ENCODE results near the gene IL24. TPM values are rescaled to one million over a fixed set of nuclear protein-coding genes. Genes with fewer than 3 reads are reported as not detected.

The IL24 gene
- total RNA-seq, 5 donors from 2014 or later (not counting 1 experiment from before 2014, with no cell fraction given): 0.18 to 0.22 TPM; not detected in 3

DNA sequence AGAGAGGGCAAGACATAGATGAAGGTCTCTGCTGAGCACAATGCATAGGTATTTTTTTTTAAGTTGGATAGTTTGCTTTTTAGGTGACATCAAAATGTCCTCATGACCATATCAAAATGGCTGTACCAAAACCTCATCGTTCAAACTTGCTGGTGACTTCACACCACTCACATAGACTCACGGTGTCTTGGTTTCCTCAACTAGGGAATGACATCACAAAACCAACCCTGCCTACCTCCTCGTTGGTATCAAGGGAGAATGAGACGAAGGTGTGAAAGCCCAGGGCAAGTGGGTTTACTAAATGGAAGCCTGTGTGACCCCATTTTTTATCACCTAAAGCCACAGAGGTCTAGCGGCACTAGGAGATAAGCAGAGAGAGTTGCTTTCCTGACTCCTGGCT is 47.5 kb downstream of the IL24 start:
- Mint-ChIP-seq H3K27ac (no peak overlapping the region), H3K4me3 (no peak overlapping the region), H3K9me3 (no peaks in the 10 kb centered on the region), H3K27me3 (peaks cover 4 to 15% of the 10 kb centered on the region in 2 donors), H3K4me1 (peaks cover 0 to 6% (median 0%) of the 10 kb centered on the region in 3 donors), H3K36me3 (no peaks in the 10 kb centered on the region)
- no peaks in the 10 kb centered on the region for H3K36me3 ChIP-seq (ENCODE audit: control insufficient read depth in 2 of 2, extremely low read depth in 1 of 2, insufficient read depth in 1 of 2, low read length in 1 of 2)
- WGBS (ENCODE audit: insufficient coverage): no CpG with 5 or more reads among the region's 5 CpGs
- ChIA-PET POLR2A (no interaction called here), CTCF (no interaction called here)
- no peak overlapping the region for H3K4me3 ChIP-seq (ENCODE audit: control insufficient read depth in 1 of 2, extremely low read depth in 1 of 2, low read length in 1 of 2)
- DNase-seq (peak in 8 of 35 experiments; percentile 23 to 57 (median 32)), ATAC-seq (replicated peaks in 1 of 4) (peak in 1 of 4 experiments; percentile 49)
- H3K27me3 ChIP-seq (replicated peaks in 1 of 2; ENCODE audit: control insufficient read depth in 2 of 2, extremely low read depth in 1 of 2, insufficient read depth in 2 of 2, low read length in 1 of 2): peaks cover 0 to 14% of the 10 kb centered on the region in 2 experiments
- H3K27ac ChIP-seq (ENCODE audit: low read length): no peak overlapping the region
- peaks cover 0 to 13% of the 10 kb centered on the region in 2 experiments for H3K4me1 ChIP-seq (ENCODE audit: control insufficient read depth in 1 of 2, extremely low read depth in 1 of 2, insufficient read depth in 2 of 2, low read length in 2 of 2)
- H3K9me3 ChIP-seq: no peaks in the 10 kb centered on the region

DNA sequence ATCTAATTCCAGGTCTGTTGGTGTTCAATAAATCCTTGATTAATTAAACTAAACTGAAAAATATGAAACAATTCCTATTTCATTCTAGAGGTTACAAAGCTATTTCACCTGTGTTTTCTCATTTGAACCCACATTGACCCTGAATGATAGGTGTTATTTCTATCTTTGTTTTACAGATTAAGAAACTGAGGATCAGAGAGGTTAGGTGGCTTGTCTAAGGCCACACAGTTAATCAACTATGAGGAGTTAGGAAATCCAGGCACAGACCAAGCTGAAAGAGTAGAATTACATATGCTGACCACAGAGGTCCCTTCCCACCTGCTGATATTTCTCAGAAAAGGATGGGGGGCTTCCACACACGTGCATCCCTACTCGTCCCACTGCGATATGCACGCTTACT is 48.5 kb downstream of the IL24 start:
- H3K27me3 Mint-ChIP-seq: peaks cover 4 to 15% of the 10 kb centered on the region in 2 donors
- Histone ChIP-seq H3K27me3 (replicated peaks in 1 of 2; ENCODE audit: control insufficient read depth in 2 of 2, extremely low read depth in 1 of 2, insufficient read depth in 2 of 2, low read length in 1 of 2) (peaks cover 0 to 14% of the 10 kb centered on the region in 2 experiments), H3K27ac (ENCODE audit: low read length) (no peak overlapping the region), H3K4me1 (ENCODE audit: control insufficient read depth in 1 of 2, extremely low read depth in 1 of 2, insufficient read depth in 2 of 2, low read length in 2 of 2) (peaks cover 0 to 13% of the 10 kb centered on the region in 2 experiments), H3K36me3 (ENCODE audit: control insufficient read depth in 2 of 2, extremely low read depth in 1 of 2, insufficient read depth in 1 of 2, low read length in 1 of 2) (no peaks in the 10 kb centered on the region), H3K4me3 (ENCODE audit: control insufficient read depth in 1 of 2, extremely low read depth in 1 of 2, low read length in 1 of 2) (no peak overlapping the region), H3K9me3 (no peaks in the 10 kb centered on the region)
- ChIA-PET CTCF (interaction anchor here in 1 of 2 donors (1.5 kb wide), 1 partner anchor 9 kb away, joined by 3 read pairs; no protein-coding TSS in a partner anchor), POLR2A (no interaction called here)
- peaks cover 4% of the 10 kb centered on the region for H3K36me3 Mint-ChIP-seq
- no peak overlapping the region for H3K4me3 Mint-ChIP-seq
- DNase-seq: no peak
- ATAC-seq (replicated peaks in 1 of 4): no peak
- peaks cover 0 to 6% (median 0%) of the 10 kb centered on the region in 3 donors for H3K4me1 Mint-ChIP-seq
- peaks cover 0 to 4% (median 0%) of the 10 kb centered on the region in 3 donors for H3K9me3 Mint-ChIP-seq
- WGBS (ENCODE audit: insufficient coverage): no CpG with 5 or more reads among the region's 4 CpGs
- H3K27ac Mint-ChIP-seq: no peak overlapping the region

DNA sequence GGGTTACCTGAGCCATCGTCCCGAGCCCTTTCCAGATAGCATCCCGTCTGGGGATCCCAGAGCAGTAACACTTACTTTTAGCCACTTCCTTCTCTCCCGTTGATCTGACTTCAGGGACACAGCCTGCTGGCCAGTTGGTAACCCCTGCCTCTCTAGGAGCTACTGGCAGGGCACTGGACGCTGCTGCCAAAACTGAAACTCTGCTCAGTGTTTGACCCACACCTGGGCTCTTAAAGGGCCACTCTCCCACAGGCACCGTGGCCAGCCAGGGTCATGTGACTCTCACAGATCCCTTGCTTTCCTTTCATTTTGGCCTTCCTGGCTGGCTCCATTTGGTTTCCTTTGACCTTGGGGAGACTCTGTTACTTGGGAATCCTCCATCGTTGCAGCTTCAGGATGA is 49.0 kb downstream of the IL24 start, which contains the start of gene PIGR:
Gene PIGR, minus strand, starts transcription at position 206 of the 400 bp plus-strand sequence. CDS start 5,935 bp downstream, outside the sequence.
- H3K27ac Mint-ChIP-seq: peak within 1 kb of the TSS in 1 of 2 donors; percentile 63
- POLR2A ChIA-PET: no interaction called here
- CTCF ChIA-PET: interaction anchor here in 1 of 2 donors (1.5 kb wide), 1 partner anchor 10 kb away, joined by 3 read pairs; no protein-coding TSS in a partner anchor

DNA sequence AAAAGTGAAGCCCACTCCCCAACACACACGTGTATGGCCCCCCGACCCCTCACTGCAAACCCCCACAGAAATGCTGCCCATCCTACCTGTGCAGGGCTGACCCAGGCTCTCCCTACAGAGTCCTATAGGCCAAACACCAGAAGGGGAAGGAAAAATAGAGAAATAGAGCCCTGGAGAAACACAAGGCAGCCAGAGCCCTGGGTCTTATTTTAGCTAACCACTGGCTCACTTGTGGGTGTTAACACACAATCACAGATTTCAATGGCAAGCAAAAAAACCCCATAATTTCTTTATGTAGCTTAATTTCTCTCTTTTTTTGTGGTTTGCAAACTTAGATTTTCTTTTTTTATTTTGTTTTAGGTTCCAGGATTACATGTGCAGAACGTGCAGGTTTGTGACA is 50.0 kb downstream of the IL24 start:
- peaks cover 4 to 15% of the 10 kb centered on the region in 2 donors for H3K27me3 Mint-ChIP-seq
- no peak overlapping the region for H3K27ac Mint-ChIP-seq
- WGBS (ENCODE audit: insufficient coverage): no CpG with 5 or more reads among the region's 3 CpGs
- Histone ChIP-seq H3K27ac (ENCODE audit: low read length) (no peak overlapping the region), H3K36me3 (ENCODE audit: control insufficient read depth in 2 of 2, extremely low read depth in 1 of 2, insufficient read depth in 1 of 2, low read length in 1 of 2) (no peaks in the 10 kb centered on the region), H3K27me3 (replicated peaks in 1 of 2; ENCODE audit: control insufficient read depth in 2 of 2, extremely low read depth in 1 of 2, insufficient read depth in 2 of 2, low read length in 1 of 2) (peaks cover 0 to 10% of the 10 kb centered on the region in 2 experiments), H3K4me1 (ENCODE audit: control insufficient read depth in 1 of 2, extremely low read depth in 1 of 2, insufficient read depth in 2 of 2, low read length in 2 of 2) (peaks cover 0 to 13% of the 10 kb centered on the region in 2 experiments), H3K4me3 (ENCODE audit: control insufficient read depth in 1 of 2, extremely low read depth in 1 of 2, low read length in 1 of 2) (no peak overlapping the region), H3K9me3 (no peaks in the 10 kb centered on the region)
- ChIA-PET POLR2A (interaction anchor here in 1 of 2 donors (0.6 kb wide), 1 partner anchor 223 kb away, joined by 3 read pairs; no protein-coding TSS in a partner anchor), CTCF (interaction anchor here in 1 of 2 donors (0.7 kb wide), 1 partner anchor 11 kb away, joined by 3 read pairs; no protein-coding TSS in a partner anchor)
- H3K9me3 Mint-ChIP-seq: peaks cover 0 to 4% (median 0%) of the 10 kb centered on the region in 3 donors
- peaks cover 4% of the 10 kb centered on the region for H3K36me3 Mint-ChIP-seq
- no peak for DNase-seq
- no peak for ATAC-seq (replicated peaks in 1 of 4)
- no peak overlapping the region for H3K4me3 Mint-ChIP-seq
- peaks cover 0 to 6% (median 0%) of the 10 kb centered on the region in 3 donors for H3K4me1 Mint-ChIP-seq

More for the DNA sequence above, 49.0 kb downstream of the IL24 start, which contains the start of gene PIGR:
- peaks cover 4 to 15% of the 10 kb centered on the region in 2 donors for H3K27me3 Mint-ChIP-seq
- DNase-seq: no peak
- 82% methylated on average over 4 of the region's 7 CpGs for WGBS (ENCODE audit: insufficient coverage)
- Histone ChIP-seq H3K4me3 (ENCODE audit: control insufficient read depth in 1 of 2, extremely low read depth in 1 of 2, low read length in 1 of 2) (no peak within 1 kb of the TSS), H3K27ac (ENCODE audit: low read length) (no peak within 1 kb of the TSS), H3K36me3 (ENCODE audit: control insufficient read depth in 2 of 2, extremely low read depth in 1 of 2, insufficient read depth in 1 of 2, low read length in 1 of 2) (no peaks in the 10 kb centered on the region), H3K9me3 (no peaks in the 10 kb centered on the region), H3K4me1 (ENCODE audit: control insufficient read depth in 1 of 2, extremely low read depth in 1 of 2, insufficient read depth in 2 of 2, low read length in 2 of 2) (peaks cover 0 to 13% of the 10 kb centered on the region in 2 experiments), H3K27me3 (replicated peaks in 1 of 2; ENCODE audit: control insufficient read depth in 2 of 2, extremely low read depth in 1 of 2, insufficient read depth in 2 of 2, low read length in 1 of 2) (peaks cover 0 to 14% of the 10 kb centered on the region in 2 experiments)
- no peak within 1 kb of the TSS for H3K4me3 Mint-ChIP-seq
- H3K36me3 Mint-ChIP-seq: peaks cover 4% of the 10 kb centered on the region
- ATAC-seq (replicated peaks in 1 of 4): no peak
- peaks cover 0 to 4% (median 0%) of the 10 kb centered on the region in 3 donors for H3K9me3 Mint-ChIP-seq
- peaks cover 0 to 6% (median 0%) of the 10 kb centered on the region in 3 donors for H3K4me1 Mint-ChIP-seq

DNA sequence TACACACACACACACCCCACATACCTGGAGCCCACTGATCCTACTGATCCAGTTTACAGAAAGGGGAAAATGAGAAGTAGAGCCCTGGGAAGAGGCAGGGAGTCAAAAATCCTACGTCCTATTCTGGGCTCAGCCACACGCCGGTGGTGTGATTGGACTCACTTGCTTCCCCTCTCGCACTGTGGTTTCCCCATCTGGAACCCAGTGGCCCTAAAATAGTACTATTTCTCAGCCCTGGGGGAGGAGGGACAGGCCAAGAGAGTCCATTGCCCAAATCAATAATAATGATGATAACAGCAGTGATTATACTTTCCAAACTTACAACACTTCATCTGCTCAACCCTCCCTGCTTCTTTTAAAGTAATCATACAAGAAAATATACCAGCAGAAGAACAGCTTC is 52.0 kb downstream of the IL24 start:
- no peak for ATAC-seq (replicated peaks in 1 of 4)
- Mint-ChIP-seq H3K4me3 (no peak overlapping the region), H3K27ac (no peak overlapping the region), H3K27me3 (peaks cover 0 to 15% of the 10 kb centered on the region in 2 donors), H3K36me3 (peaks cover 4% of the 10 kb centered on the region), H3K9me3 (peaks cover 0 to 4% (median 0%) of the 10 kb centered on the region in 3 donors), H3K4me1 (peaks cover 0 to 6% (median 0%) of the 10 kb centered on the region in 3 donors)
- H3K4me3 ChIP-seq (ENCODE audit: control insufficient read depth in 1 of 2, extremely low read depth in 1 of 2, low read length in 1 of 2): no peak overlapping the region
- 60% methylated on average over 1 of the region's 4 CpGs for WGBS (ENCODE audit: insufficient coverage)
- peaks cover 0 to 3% of the 10 kb centered on the region in 2 experiments for H3K27me3 ChIP-seq (replicated peaks in 1 of 2; ENCODE audit: control insufficient read depth in 2 of 2, extremely low read depth in 1 of 2, insufficient read depth in 2 of 2, low read length in 1 of 2)
- H3K4me1 ChIP-seq (ENCODE audit: control insufficient read depth in 1 of 2, extremely low read depth in 1 of 2, insufficient read depth in 2 of 2, low read length in 2 of 2): peaks cover 0 to 10% of the 10 kb centered on the region in 2 experiments
- no peak overlapping the region for H3K27ac ChIP-seq (ENCODE audit: low read length)
- DNase-seq: no peak
- POLR2A ChIA-PET: no interaction called here
- CTCF ChIA-PET: no interaction called here
- H3K36me3 ChIP-seq (ENCODE audit: control insufficient read depth in 2 of 2, extremely low read depth in 1 of 2, insufficient read depth in 1 of 2, low read length in 1 of 2): no peaks in the 10 kb centered on the region
- H3K9me3 ChIP-seq: no peaks in the 10 kb centered on the region

DNA sequence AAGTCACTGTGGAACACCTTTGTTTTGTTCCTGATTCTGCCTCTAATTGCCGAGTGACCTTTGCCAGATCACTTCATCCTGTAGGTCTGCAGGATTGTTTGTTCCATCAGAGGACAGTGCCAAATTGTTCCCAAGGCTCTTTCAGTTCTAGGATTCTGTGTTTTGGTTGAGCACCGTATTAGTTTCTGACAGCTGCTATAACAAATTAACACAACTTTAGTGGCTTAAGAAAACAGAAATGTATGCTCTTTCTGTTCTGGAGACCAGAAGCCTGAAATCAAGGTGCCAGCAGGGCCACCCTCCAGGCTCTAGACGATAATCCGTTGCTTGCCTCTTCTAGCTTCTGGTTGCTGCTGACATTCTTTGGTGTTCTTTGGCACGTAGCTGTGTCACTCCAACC is 52.4 kb downstream of the IL24 start:
- ATAC-seq (replicated peaks in 1 of 4) (no peak), DNase-seq (no peak)
- Histone ChIP-seq H3K9me3 (no peaks in the 10 kb centered on the region), H3K36me3 (ENCODE audit: control insufficient read depth in 2 of 2, extremely low read depth in 1 of 2, insufficient read depth in 1 of 2, low read length in 1 of 2) (no peaks in the 10 kb centered on the region), H3K27me3 (replicated peaks in 1 of 2; ENCODE audit: control insufficient read depth in 2 of 2, extremely low read depth in 1 of 2, insufficient read depth in 2 of 2, low read length in 1 of 2) (peaks cover 0 to 3% of the 10 kb centered on the region in 2 experiments), H3K4me1 (ENCODE audit: control insufficient read depth in 1 of 2, extremely low read depth in 1 of 2, insufficient read depth in 2 of 2, low read length in 2 of 2) (peaks cover 0 to 6% of the 10 kb centered on the region in 2 experiments), H3K4me3 (ENCODE audit: control insufficient read depth in 1 of 2, extremely low read depth in 1 of 2, low read length in 1 of 2) (no peak overlapping the region), H3K27ac (ENCODE audit: low read length) (no peak overlapping the region)
- H3K27me3 Mint-ChIP-seq: peaks cover 0 to 15% of the 10 kb centered on the region in 2 donors
- peaks cover 0 to 5% (median 3%) of the 10 kb centered on the region in 3 donors for H3K4me1 Mint-ChIP-seq
- 82% methylated on average over 2 of the region's 5 CpGs for WGBS (ENCODE audit: insufficient coverage)
- H3K4me3 Mint-ChIP-seq: no peak overlapping the region
- CTCF ChIA-PET: no interaction called here
- peaks cover 4% of the 10 kb centered on the region for H3K36me3 Mint-ChIP-seq
- peaks cover 0 to 4% (median 0%) of the 10 kb centered on the region in 3 donors for H3K9me3 Mint-ChIP-seq
- POLR2A ChIA-PET: no interaction called here
- no peak overlapping the region for H3K27ac Mint-ChIP-seq
